HG03103 (cell line): ENCODE measurements around the gene UNC80.
A peak's percentile ranks its signal among the peaks of the same experiment; 100 is the strongest.

Experiments used
- ATAC-seq: cut with Tn5 transposase; IDR thresholded peaks from one replicate; pipeline ENCODE4 v1.9.1; 2021; ENCODE audit warnings: low read depth; ENCODE audit not compliant: unreplicated experiment

The UNC80 gene

GRCh38 chr2:209965723-209966122, 194.1 kb downstream of the UNC80 start:
- ATAC-seq: no peak

DNA sequence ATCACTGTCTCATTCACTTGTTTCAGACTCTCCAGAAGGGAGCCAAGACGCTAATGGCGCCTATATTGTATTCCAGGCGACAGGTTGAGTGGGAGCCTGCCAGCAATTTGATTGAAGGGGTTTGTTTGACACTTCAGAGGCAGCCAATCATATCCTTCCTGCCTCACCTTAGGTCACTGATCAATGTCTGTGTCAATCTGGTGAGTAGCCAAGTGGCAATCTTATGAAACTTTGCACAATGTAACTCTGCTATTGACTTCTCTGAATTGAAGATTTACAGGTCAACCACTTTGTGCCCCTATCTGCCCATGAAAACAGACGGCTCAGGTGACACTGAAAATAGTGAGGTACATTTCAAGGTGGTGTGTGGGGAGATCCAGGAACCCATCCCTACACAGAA, 198.1 kb downstream of the UNC80 start:
- ATAC-seq: no peak

DNA sequence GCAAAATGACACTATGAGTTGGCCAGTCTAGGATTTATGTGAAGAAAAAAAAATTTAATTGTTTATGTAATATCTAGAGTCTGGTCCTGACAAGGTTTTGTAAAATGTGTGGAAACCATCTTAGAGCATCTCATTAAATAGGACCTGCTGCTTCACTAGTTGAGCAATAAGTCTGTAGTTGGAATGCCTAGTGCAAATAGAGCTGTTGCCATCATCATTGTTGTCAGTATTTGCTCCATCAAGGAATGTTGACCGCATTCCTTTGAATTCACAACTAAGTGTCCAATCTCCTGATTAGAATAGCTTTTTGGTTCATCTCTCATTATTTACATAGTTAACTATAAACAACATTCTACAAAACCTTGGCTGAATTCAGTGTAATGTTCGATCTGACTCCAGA, 198.6 kb downstream of the UNC80 start:
- no peak for ATAC-seq

DNA sequence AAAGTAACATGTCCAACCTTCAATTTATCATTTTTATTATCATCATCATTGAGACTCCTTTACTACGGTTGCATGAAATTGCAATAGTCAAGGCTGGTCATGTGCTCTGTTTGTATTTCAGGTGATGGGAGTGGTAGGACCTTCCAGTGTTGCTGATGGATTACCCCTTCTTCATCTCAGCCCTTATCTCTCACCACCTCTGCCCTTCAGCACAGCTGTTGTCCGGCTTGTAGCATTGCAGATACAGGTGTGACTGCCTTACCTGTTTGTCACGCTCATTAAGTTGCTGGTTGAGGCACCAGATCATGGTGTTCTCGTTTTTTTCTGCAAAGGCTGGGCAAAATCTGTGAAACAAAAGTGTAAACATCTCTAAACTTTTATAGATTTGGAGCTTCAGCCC, 199.1 kb downstream of the UNC80 start:
- no peak for ATAC-seq

DNA sequence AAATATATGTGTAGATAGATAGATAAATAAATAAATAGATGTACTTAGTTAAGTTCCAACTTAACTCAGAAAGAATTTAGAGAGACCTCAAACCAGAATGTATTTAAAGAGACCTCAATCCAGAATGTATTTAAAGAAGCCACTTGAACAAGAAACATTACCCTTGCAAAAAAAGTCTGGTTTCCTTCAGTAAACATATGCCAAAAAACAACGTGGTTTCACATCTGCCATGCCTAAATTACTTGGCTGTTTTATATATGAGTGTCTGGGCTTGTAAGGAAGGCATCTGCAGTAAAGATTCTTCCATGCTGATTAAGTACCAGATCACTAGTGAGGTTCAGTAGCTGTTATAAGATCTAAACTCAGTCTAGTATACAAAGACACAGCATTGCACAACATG, 201.7 kb downstream of the UNC80 start:
- no peak for ATAC-seq

DNA sequence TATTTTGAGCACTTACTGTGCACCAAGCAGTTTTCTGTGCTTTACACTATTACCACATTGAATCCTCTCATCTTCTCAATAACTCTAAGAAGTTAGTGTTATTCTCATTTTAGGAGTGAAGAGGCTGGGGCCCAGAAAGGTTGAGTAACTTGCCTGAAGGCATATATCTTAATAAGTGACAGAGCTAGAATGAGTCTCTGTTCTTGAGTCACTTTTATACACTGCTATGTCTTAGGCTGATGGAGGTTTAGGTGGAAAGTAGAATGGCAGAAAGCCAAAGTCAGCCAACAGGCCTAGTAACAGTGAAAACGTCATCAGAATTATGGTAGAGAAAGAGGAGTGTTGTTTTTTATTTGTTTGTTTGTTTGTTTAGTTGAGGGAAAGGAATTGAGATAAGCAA, 202.9 kb downstream of the UNC80 start:
- ATAC-seq: no peak

GRCh38 chr2:209976698-209977385, 205.2 kb downstream of the UNC80 start:
- peak; percentile 56 for ATAC-seq

DNA sequence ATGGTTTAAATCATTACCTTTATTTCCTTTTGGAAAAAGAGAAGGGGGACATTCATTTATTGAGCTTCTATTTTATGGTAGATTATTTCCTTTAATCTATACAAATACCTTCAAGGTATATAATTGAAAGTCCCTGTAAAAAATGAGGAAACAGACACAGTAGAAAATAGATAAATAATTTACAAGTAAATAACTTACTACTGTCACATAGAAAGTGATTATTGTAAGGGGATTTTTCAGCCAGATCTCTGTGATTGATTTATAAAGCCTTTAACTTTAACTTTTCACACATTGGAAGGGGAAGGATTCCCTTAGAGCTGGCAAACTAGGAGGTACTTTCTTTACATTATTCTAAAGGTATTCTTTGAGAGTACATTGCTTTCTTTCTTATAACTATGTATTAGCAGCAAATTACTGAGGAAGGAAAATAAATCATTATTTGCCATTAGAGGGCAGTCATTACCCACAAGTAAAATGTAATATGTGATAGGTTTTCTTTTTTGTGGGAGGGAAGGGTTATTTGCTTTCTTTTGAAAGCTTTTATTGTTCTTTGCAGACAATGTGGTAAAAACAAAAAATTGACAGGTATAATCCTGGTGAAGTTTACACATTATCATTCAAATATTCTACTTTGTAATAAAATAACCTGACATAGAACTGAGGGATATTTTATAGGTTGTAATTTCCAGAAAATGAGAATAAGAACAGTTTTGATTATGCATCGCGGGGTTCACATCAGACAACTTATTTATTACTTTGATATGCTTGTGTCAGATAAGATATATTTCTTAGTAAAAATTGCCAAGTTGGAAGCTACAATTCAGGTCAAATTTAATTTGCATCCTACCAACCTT, 206.0 kb downstream of the UNC80 start:
- no peak for ATAC-seq

- no peak for ATAC-seq
Measured at GRCh38 chr2:209984291-209984690, 212.7 kb downstream of the UNC80 start.

DNA sequence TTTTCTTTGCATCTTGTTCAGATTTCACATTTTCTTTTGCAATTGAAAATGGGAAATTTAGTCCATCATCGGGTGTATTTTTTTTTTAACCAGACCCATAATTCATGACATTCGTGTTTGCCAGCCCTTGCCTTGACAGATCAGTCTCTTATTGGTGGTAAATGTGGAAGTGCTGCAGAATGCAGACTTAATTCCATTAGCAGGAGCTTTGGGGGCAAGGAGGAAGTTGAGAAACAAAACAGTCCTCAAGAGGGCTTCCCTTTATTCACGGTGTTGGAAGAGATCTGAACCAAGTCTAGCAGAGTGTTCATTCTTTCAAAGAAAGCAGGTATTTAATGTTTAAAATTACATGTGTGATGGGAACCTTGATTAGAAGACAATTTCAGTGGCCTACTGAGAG, 214.2 kb downstream of the UNC80 start:
- ATAC-seq: no peak

- no peak for ATAC-seq
Measured at GRCh38 chr2:209986415-209986814, 214.8 kb downstream of the UNC80 start.

GRCh38 chr2:209988010-209988409, 216.4 kb downstream of the UNC80 start:
- no peak for ATAC-seq

GRCh38 chr2:209990838-209991237, 219.2 kb downstream of the UNC80 start:
- ATAC-seq: no peak

DNA sequence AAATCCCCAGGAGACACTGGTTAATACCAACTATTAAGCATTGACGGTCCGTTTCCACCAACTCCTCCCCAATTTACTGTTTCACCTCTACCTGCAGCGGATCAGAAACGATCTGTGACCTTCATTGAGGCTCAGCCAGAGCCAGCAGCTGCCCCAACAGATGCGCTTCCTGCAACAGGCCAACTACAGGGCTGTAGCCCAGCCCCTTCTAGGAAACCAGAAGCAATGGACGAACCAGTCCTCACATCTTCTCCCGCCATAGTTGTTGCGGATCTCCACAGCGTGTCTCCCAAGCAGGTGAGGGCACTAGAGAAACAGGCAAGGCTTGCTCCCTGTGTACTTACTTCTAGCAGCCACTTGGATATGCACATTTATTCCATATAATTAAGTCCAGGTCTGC, 222.3 kb downstream of the UNC80 start:
- no peak for ATAC-seq

- no peak for ATAC-seq
Measured at GRCh38 chr2:209998596-209998995, 227.0 kb downstream of the UNC80 start.

GRCh38 chr2:210000464-210001324, 229.1 kb downstream of the UNC80 start:
- no peak for ATAC-seq

GRCh38 chr2:210002158-210003157, 230.8 kb downstream of the UNC80 start, which contains the start of gene RPE:
TSS of gene RPE (plus strand) at chr2:210002638. CDS start at chr2:210002662, 24 bp downstream.
- ATAC-seq: peak; percentile 98

GRCh38 chr2:210003359-210003758, 231.7 kb downstream of the UNC80 start:
- no peak for ATAC-seq

- ATAC-seq: no peak
Measured at GRCh38 chr2:210004881-210005280, 233.2 kb downstream of the UNC80 start.

DNA sequence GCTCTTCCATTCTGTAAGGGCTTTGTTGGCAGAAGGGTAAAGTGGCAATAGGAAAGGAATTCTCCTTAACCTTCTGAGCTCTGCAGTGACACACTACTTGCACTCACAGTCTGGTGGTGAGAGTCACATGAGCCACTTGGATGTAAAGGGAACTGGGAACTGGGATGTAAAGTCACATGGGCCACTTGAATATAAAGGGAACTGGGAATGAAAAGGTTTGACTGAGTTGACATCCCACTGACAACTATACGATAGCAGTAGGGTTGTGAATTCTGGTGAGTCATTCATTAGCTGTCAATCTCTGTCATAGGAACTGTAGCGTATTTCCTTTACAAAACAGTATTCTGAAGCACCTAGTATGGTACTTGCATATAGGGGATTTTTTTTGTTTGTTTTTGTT, 236.3 kb downstream of the UNC80 start:
- ATAC-seq: no peak
